ENCODE measurements around the gene DDO. TPM values are rescaled to one million over a fixed set of nuclear protein-coding genes. Genes with fewer than 3 reads are reported as not detected.

DDO gene
- total and polyA plus RNA-seq, 2 experiments from 2014 or later = not detected

DNA sequence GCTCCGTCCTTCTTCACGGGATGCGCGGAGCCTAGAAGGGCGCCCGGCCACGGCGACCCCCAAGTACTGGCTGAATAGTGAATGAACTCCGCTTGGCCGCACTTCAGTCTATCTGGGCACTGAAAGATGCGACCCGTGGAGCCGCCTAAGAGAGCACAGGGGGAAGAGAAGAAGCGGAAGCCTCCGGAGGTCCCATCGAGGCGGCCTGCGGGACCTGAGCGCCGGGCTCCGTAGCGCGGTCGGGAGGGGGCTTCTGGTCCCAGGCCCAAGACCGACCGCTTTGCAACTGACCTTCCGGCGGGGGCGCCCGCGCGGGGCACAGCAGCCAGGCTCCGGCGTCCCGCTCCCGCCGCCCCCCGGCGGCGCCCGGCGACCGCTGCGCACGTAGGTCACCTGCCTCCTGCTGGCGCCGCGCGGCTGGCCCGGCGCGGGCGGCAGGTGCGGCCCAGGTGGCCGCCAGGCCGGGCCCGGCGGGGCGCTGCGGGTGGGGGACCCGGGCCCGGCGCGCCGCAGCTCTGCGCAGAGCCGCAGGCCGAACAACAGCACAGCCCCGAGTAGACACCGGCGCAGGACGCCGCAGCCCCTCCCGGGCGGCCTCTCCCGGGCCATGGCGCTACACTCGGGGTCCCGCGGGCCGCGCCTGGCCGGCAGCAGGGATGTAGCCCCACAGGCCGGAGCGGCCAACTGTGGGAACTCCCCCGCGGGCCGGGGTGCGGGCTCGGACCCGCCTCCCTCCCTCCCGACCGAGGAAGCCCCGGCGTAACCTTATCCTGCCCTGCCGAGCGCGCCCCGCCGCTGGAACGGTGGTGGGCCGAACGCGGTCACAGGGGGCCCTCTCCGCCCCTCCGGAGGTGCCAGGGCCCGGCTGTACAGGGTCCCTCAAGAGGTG, 57.5 kb downstream of the DDO start, which contains the start of gene METTL24:
TSS of gene METTL24 (minus strand) at position 686 of the 889 bp plus-strand sequence. CDS start at position 609, 77 bp downstream.
- peaks cover 32% of the 10 kb centered on the region for H3K27me3 ChIP-seq (replicated peaks; ENCODE audit: insufficient read depth)

DNA sequence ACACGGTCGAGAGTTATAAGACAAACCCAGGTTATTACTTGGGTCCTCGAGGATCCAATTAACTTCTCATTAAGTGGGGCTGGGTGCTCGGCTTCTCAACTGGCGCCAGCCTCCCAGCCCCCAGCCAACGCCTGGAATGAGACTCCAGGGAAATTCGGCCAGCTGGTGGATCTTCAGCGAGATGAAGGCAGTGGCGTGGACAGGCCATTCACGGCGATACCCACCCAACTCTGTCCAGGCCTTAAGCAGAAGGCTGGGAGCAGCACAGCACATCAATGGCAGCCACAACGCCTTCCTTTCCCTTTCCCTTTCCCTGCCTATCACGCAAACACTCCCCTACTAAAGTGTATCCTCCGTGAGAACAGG, 58.1 kb downstream of the DDO start:
- 7 to 18% methylated on average over 14 of the region's 14 CpGs for WGBS, 2 experiments (ENCODE audit: low coverage in 1 of 2, low lambda C conversion rate in 2 of 2, missing lambda C conversion rate in 2 of 2)
- peaks cover 3% of the 10 kb centered on the region; the same call in 1 of the 2 replicates for H3K4me1 ChIP-seq (ENCODE audit: insufficient read depth)
- H3K9me3 ChIP-seq (ENCODE audit: low read depth) = no peaks in the 10 kb centered on the region

More for the DNA sequence above, 57.5 kb downstream of the DDO start, which contains the start of gene METTL24:
- Histone ChIP-seq H3K9ac (no peak within 1 kb of the TSS), H2AFZ (peak within 1 kb of the TSS; percentile 93), H3K4me1 (ENCODE audit: insufficient read depth) (peaks cover 3% of the 10 kb centered on the region; the same call in 1 of the 2 replicates), H3K9me3 (ENCODE audit: low read depth) (no peaks in the 10 kb centered on the region), H3K9me2 (ENCODE audit: insufficient read depth) (no peaks in the 10 kb centered on the region), H3K27ac (no peak within 1 kb of the TSS), H4K20me1 (ENCODE audit: insufficient read depth) (no peaks in the 10 kb centered on the region), H3K36me3 (ENCODE audit: low read depth) (no peaks in the 10 kb centered on the region), H3F3A (ENCODE audit: insufficient read depth) (no peaks in the 10 kb centered on the region), H3K4me3 (peak within 1 kb of the TSS; percentile 72), H3K79me2 (ENCODE audit: insufficient read depth) (no peaks in the 10 kb centered on the region), H3K4me2 (ENCODE audit: unreplicated experiment) (peak within 1 kb of the TSS; percentile 94)
- in situ Hi-C loops (cut with MboI) = no loop called here
- WGBS, 2 experiments (ENCODE audit: low coverage in 1 of 2, low lambda C conversion rate in 2 of 2, missing lambda C conversion rate in 2 of 2) = 2% methylated on average over 62 to 65 of the region's 107 CpGs
- no peak for TF ChIP-seq EZH2 (IDR thresholded peaks at IDR 0.05; ENCODE audit: insufficient read depth, poor library complexity, severe bottlenecking)
- no peak for TF ChIP-seq EZH2phosphoT487 (IDR thresholded peaks at IDR 0.05; ENCODE audit: insufficient read depth, low read depth)
- DNase-seq = peak; percentile 34

DNA sequence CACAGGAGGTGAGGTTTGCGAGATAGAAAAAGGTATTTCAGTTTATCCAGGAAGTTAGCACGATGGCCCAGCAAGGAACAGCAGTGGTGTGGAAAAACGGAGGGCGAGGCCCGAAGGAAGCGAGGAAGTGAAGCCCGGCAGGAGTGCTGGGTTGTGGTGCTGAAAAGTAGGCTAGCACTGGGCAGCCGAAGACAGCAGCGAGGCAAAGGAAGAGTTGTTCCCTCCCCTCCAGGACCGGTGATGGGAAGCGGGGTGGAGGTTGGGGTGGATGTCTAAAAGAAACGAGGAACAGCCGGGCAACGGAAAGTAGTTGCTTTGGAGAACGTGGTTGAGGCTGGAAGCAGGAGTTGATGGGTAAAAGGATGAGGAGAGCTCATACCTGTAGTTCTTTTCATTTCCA, 58.6 kb downstream of the DDO start:
- H3K4me2 ChIP-seq (ENCODE audit: unreplicated experiment) = no peak overlapping the region
- no peak overlapping the region for H3K9ac ChIP-seq
- peaks cover 3% of the 10 kb centered on the region; the same call in 1 of the 2 replicates for H3K4me1 ChIP-seq (ENCODE audit: insufficient read depth)
- H3K9me2 ChIP-seq (ENCODE audit: insufficient read depth) = no peaks in the 10 kb centered on the region
- H4K20me1 ChIP-seq (ENCODE audit: insufficient read depth) = no peaks in the 10 kb centered on the region
- WGBS, 2 experiments (ENCODE audit: low coverage in 1 of 2, low lambda C conversion rate in 2 of 2, missing lambda C conversion rate in 2 of 2) = 95 to 97% methylated on average over 15 of the region's 15 CpGs
- DNase-seq = no peak
- no peaks in the 10 kb centered on the region for H3F3A ChIP-seq (ENCODE audit: insufficient read depth)
- no peaks in the 10 kb centered on the region for H3K79me2 ChIP-seq (ENCODE audit: insufficient read depth)
- no peak overlapping the region for H2AFZ ChIP-seq
- in situ Hi-C loops (cut with MboI) = no loop called here
- H3K9me3 ChIP-seq (ENCODE audit: low read depth) = no peaks in the 10 kb centered on the region
- TF ChIP-seq EZH2 (IDR thresholded peaks at IDR 0.05; ENCODE audit: insufficient read depth, poor library complexity, severe bottlenecking) = no peak
- no peak for TF ChIP-seq EZH2phosphoT487 (IDR thresholded peaks at IDR 0.05; ENCODE audit: insufficient read depth, low read depth)
- H3K4me3 ChIP-seq = no peak overlapping the region
- H3K36me3 ChIP-seq (ENCODE audit: low read depth) = no peaks in the 10 kb centered on the region
- H3K27ac ChIP-seq = no peak overlapping the region
- H3K27me3 ChIP-seq (replicated peaks; ENCODE audit: insufficient read depth) = peaks cover 23% of the 10 kb centered on the region

More for the DNA sequence above, 58.1 kb downstream of the DDO start:
- no peak overlapping the region for H3K27ac ChIP-seq
- H2AFZ ChIP-seq = peak overlapping the region; percentile 93
- TF ChIP-seq EZH2phosphoT487 (IDR thresholded peaks at IDR 0.05; ENCODE audit: insufficient read depth, low read depth) = no peak
- TF ChIP-seq EZH2 (IDR thresholded peaks at IDR 0.05; ENCODE audit: insufficient read depth, poor library complexity, severe bottlenecking) = no peak
- no peaks in the 10 kb centered on the region for H3K9me2 ChIP-seq (ENCODE audit: insufficient read depth)
- peak overlapping the region; percentile 72 for H3K4me3 ChIP-seq
- H3K27me3 ChIP-seq (replicated peaks; ENCODE audit: insufficient read depth) = peaks cover 26% of the 10 kb centered on the region
- DNase-seq = no peak
- H3K4me2 ChIP-seq (ENCODE audit: unreplicated experiment) = peak overlapping the region; percentile 89
- in situ Hi-C loops (cut with MboI) = no loop called here
- H3K79me2 ChIP-seq (ENCODE audit: insufficient read depth) = no peaks in the 10 kb centered on the region
- H3F3A ChIP-seq (ENCODE audit: insufficient read depth) = no peaks in the 10 kb centered on the region
- no peaks in the 10 kb centered on the region for H3K36me3 ChIP-seq (ENCODE audit: low read depth)
- H3K9ac ChIP-seq = no peak overlapping the region
- H4K20me1 ChIP-seq (ENCODE audit: insufficient read depth) = no peaks in the 10 kb centered on the region

DNA sequence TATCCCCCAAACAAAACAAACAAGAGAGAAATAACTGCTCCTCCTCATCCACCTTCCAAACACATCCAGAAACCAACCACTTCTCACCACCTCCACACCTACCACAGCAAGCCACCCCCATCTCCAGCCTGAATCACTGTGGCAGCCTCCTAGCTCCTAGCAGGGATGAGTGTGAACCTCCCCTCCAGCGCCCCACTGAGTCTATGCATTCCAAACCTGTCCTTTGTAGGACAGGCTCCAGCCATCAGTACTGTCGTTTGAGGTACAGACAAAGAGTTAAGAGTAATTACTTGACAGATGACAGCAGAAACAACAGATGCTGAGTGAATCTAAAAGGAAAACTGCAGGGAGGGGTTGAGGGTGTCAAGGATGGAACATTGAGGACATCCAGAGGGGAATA, 59.6 kb downstream of the DDO start:
- TF ChIP-seq EZH2phosphoT487 (IDR thresholded peaks at IDR 0.05; ENCODE audit: insufficient read depth, low read depth) (no peak), EZH2 (IDR thresholded peaks at IDR 0.05; ENCODE audit: insufficient read depth, poor library complexity, severe bottlenecking) (no peak)
- H2AFZ ChIP-seq = no peak overlapping the region
- 50 to 60% methylated on average over 2 of the region's 2 CpGs for WGBS, 2 experiments (ENCODE audit: low coverage in 1 of 2, low lambda C conversion rate in 2 of 2, missing lambda C conversion rate in 2 of 2)
- no peaks in the 10 kb centered on the region for H3K79me2 ChIP-seq (ENCODE audit: insufficient read depth)
- no peaks in the 10 kb centered on the region for H3K9me2 ChIP-seq (ENCODE audit: insufficient read depth)
- H3K27ac ChIP-seq = no peak overlapping the region
- no peaks in the 10 kb centered on the region for H3F3A ChIP-seq (ENCODE audit: insufficient read depth)
- in situ Hi-C loops (cut with MboI) = no loop called here
- no peak overlapping the region for H3K9ac ChIP-seq
- no peaks in the 10 kb centered on the region for H4K20me1 ChIP-seq (ENCODE audit: insufficient read depth)
- peaks cover 23% of the 10 kb centered on the region for H3K27me3 ChIP-seq (replicated peaks; ENCODE audit: insufficient read depth)
- no peaks in the 10 kb centered on the region for H3K9me3 ChIP-seq (ENCODE audit: low read depth)
- H3K4me2 ChIP-seq (ENCODE audit: unreplicated experiment) = no peak overlapping the region
- H3K36me3 ChIP-seq (ENCODE audit: low read depth) = no peaks in the 10 kb centered on the region
- DNase-seq = no peak
- peaks cover 3% of the 10 kb centered on the region; the same call in 1 of the 2 replicates for H3K4me1 ChIP-seq (ENCODE audit: insufficient read depth)
- H3K4me3 ChIP-seq = no peak overlapping the region

Data from GM23248 (cell line).